Measurements from ENCODE around the gene EIF5AL1. TPM values are rescaled to one million over a fixed set of nuclear protein-coding genes. Genes with fewer than 3 reads are reported as not detected.
"Not testable (repeated sequence)": the region's sequence is repeated elsewhere in the genome, so short reads cannot be mapped to it uniquely, and the experiment has no call there.

Gene EIF5AL1
- total and polyA plus RNA-seq, 2 of the 8 experiments (the other 6 are each of a cell fraction or from before 2014, with no cell fraction given) = 1.7 to 2.2 TPM

DNA sequence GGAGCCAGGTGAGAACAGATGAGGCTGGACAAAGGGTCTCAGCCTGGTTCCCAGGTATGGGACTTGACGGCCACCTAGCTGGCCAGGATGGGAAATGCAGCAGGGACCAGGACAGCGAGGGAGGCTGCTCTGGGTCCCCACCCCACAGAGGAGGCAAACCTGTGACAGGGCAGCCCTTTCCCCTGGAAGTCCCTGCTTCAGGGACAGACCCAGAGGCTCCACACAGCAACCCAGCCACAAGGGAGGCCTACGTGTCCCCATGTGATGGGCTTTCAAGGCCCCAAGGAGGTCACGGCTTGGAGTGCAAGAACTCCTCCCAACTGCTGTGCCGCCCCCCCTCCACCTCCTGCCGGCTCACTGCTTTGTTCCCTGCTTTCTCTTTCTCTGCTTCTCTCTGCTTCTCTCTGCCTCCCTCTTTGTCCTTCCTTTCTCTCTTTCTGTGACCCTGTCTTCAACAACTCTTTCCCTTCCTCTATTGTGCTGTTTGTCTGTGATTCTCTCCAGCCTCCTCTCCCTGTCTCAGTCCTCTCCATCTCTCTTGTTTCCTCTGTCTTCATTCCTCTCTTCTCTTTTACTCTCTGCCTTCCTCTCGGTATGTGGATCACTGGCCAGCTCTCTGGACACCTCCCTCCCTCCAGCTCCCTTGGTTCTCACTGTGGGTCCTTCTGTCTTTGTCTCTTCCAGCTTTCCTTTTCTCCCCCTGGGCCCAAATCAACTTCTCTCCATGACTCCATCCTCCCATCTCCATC, 9.6 kb upstream of the EIF5AL1 start (continued):
- TF ChIP-seq RNF2 (IDR thresholded peaks at IDR 0.05; ENCODE audit: borderline replicate concordance, low read depth, low read length, missing control alignments, poor library complexity, severe bottlenecking) (no peak), TCF12 (IDR thresholded peaks at IDR 0.05; ENCODE audit: low read depth, low read length) (no peak), NRF1 (IDR thresholded peaks at IDR 0.05; ENCODE audit: low read depth, low read length) (no peak)
- TF ChIP-seq, protein P1, sequence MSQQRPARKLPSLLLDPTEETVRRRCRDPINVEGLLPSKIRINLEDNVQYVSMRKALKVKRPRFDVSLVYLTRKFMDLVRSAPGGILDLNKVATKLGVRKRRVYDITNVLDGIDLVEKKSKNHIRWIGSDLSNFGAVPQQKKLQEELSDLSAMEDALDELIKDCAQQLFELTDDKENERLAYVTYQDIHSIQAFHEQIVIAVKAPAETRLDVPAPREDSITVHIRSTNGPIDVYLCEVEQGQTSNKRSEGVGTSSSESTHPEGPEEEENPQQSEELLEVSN (IDR thresholded peaks at IDR 0.05) = no peak

GRCh38 chr10:79503787-79504186, 8.5 kb upstream of the EIF5AL1 start:
- H2AK5ac ChIP-seq (ENCODE audit: low read depth, low read length); H3K4me3 ChIP-seq (ENCODE audit: extremely low read depth in 1 of 4, insufficient read depth in 2 of 4, low read depth in 3 of 4, low read length in 4 of 4); H3K36me3 ChIP-seq (ENCODE audit: control insufficient read depth in 2 of 4, insufficient read depth in 4 of 4, low read length in 3 of 4); FAIRE-seq; H4K8ac ChIP-seq (ENCODE audit: extremely low read depth, insufficient read depth, low read length); DNase-seq (ENCODE audit: low read depth in 1 of 2, low spot score in 2 of 2); H2BK5ac ChIP-seq (ENCODE audit: low read depth, low read length); H2BK20ac ChIP-seq (ENCODE audit: low read length); H3K4ac ChIP-seq (replicated peaks; ENCODE audit: insufficient read length, low read depth, low read length); H3K79me2 ChIP-seq (ENCODE audit: control insufficient read depth in 1 of 2, insufficient read depth in 2 of 2, low read length in 2 of 2); H3K23me2 ChIP-seq (ENCODE audit: low read depth, low read length); H3K23ac ChIP-seq (ENCODE audit: insufficient read length); H3K56ac ChIP-seq (replicated peaks; ENCODE audit: insufficient read length, low read depth, low read length); H3K4me2 ChIP-seq (ENCODE audit: insufficient read depth in 1 of 2, low read depth in 2 of 2, low read length in 2 of 2); H2BK120ac ChIP-seq (replicated peaks; ENCODE audit: low read depth, low read length); H3K4me1 ChIP-seq (replicated peaks in 1 of 4; ENCODE audit: control insufficient read depth in 3 of 4, insufficient read depth in 4 of 4, low read length in 3 of 4); H2AFZ ChIP-seq (ENCODE audit: low read length); H3K14ac ChIP-seq (ENCODE audit: insufficient read length); H3K79me1 ChIP-seq (ENCODE audit: low read depth, low read length); H2BK12ac ChIP-seq (ENCODE audit: low read depth, low read length); H3K9me3 ChIP-seq (ENCODE audit: insufficient read depth in 2 of 2, low read depth in 1 of 2, low read length in 1 of 2); H3K27me3 ChIP-seq (replicated peaks in 1 of 4; ENCODE audit: control insufficient read depth in 3 of 4, extremely low read depth in 1 of 4, insufficient read depth in 3 of 4, low read length in 3 of 4); H3K9ac ChIP-seq (replicated peaks in 1 of 4; ENCODE audit: extremely low read depth in 1 of 4, low read depth in 3 of 4, low read length in 3 of 4); H4K5ac ChIP-seq (ENCODE audit: insufficient read length, low read depth, low read length); POLR2A ChIA-PET (ENCODE audit: partially characterized antibody); H4K20me1 ChIP-seq (replicated peaks in 1 of 2; ENCODE audit: control insufficient read depth in 1 of 2, insufficient read depth in 2 of 2, low read length in 2 of 2); H4K91ac ChIP-seq (replicated peaks; ENCODE audit: insufficient read length, low read length); H3K27ac ChIP-seq (ENCODE audit: low read depth, low read length); H3K18ac ChIP-seq (ENCODE audit: extremely low read depth, low read length); H2BK15ac ChIP-seq (ENCODE audit: low read length): not testable (repeated sequence)
- CTCF ChIA-PET (ENCODE audit: partially characterized antibody) = interaction anchor here (1.3 to 4.6 kb wide), 3 partner anchors 16 to 641 kb away, joined by 4 to 41 read pairs (median 6); no protein-coding TSS in a partner anchor
- 70% methylated on average over 3 of the region's 4 CpGs; no CpG with 5 or more reads in 1 of the 2 experiments for WGBS, 2 experiments (ENCODE audit: extremely low coverage in 1 of 2, insufficient coverage in 1 of 2, insufficient read length in 1 of 2, insufficient replicate concordance in 2 of 2, low coverage in 1 of 2, low lambda C conversion rate in 2 of 2, missing lambda C conversion rate in 1 of 2)
